AML-193 (cell line): ENCODE data around the gene SEPTIN1.

Experiments
- DNase-seq, 2 experiments: peaks; one replicate each; lab custom pipeline; 2025; lab: John Stamatoyannopoulos, UW

Gene SEPTIN1

DNA sequence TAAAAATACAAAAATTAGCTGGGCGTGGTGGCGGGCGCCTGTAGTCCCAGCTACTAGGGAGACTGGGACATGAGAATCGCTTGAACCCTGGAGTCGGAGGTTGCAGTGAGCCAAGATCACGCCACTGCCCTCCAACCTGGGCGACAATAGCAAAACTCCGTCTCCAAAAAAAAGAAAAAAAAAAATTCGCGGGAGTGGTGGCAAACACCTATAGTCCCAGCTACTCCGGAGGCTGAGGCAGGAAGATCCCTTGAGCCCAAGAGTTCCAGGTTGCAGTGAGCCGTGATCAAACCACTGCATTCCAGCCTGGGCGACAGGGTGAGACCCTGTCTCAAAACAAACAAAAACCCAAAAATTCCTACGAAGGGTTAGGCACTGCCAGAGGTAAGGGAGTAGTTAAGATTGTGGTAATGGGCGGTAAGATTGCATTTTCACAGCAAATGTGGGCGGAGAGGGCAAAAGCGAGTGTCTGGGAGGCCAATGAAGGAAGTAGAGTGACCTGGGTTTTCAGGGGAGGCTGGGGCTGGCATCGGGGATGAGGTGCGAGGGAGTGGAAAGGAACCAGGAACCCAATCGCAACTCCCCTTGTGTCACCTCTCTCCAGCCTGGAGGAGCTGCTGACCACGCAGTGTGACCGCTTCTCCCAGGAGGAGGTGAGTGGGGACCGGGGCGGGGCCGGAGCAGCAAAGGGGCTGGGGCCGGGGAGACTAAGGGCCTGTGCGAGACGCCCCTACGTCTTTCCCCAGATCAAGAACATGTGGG is 5.1 kb downstream of the SEPTIN1 start:
- DNase-seq: peak; percentile 65 to 80

DNA sequence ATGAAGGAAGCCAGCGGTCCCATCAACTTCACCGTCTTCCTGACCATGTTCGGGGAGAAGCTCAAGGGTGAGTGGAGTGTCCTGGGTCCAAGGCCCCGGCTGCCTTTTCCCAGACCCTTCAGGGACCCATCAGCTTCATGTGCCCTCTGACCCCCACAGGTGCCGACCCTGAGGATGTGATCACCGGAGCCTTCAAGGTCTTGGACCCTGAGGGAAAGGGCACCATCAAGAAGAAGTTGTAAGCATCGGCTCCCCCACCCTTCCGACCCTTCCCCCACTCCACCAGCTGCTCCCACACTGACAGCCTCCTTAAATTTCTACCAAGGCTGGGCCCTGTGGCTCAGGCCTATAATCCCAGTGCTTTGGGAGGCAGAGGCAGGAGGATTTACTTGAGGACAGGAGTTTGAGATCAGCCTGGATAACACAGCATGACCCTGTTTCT is 5.9 kb downstream of the SEPTIN1 start:
- DNase-seq: no peak

DNA sequence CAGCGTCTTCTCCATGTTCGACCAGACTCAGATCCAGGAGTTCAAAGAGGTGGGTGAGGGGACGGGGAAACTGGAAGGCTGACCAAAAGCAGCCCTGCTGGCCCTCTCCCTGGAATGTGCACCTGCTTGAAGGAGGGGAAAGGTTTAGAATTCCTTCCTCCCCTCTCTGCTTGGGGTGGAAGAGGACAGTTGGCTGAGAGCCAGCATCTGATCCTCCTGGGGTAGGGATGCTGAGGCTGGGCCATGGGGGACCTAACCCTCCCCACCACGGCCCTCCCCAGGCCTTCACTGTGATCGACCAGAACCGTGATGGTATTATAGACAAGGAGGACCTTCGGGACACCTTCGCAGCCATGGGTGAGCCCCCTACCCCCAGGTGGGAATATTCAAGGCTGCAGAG is 6.5 kb downstream of the SEPTIN1 start:
- no peak for DNase-seq

DNA sequence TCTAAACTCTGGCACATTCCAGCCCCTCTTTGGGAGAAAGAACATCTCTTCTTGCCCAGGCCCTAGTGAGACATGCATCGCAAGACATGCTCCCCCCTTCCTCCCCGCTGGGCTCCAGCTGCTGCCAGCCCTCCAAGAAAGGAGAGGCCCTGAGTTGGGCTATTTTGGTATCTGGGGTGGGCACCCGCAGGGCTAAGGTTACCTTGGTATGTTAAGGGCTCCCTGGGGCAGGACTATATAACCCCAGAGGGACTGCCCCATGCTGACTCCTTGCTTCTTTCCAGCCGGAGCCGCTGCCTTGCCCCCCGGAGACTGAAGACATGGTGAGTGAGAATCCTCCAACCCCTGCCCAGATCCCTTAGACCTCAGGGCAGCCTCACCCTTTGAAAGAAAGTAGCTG is 7.8 kb downstream of the SEPTIN1 start, which contains the start of gene MYL11:
TSS of gene MYL11 (plus strand) at position 265 of the 400 bp plus-strand sequence. CDS start at position 321, 56 bp downstream.
- DNase-seq: no peak

DNA sequence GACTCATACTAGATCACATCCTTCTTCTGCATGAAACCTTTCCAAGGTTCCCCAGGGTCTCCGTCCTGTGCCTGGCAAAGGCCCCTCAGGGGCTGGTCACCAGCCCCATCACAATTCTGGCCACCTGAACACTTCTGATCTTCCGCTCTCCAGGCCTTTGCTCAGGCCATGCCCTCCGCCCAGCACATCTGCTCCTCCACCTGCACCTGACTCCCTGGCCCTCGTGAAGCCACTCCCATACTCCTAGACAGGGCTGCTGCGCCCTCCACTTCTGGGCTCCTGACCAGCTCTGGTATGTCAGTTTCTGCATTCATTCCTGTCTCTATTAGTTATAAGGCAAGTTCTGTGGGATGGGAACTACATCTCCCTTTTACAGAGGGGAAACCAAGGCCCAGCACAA is 9.6 kb downstream of the SEPTIN1 start:
- no peak for DNase-seq

DNA sequence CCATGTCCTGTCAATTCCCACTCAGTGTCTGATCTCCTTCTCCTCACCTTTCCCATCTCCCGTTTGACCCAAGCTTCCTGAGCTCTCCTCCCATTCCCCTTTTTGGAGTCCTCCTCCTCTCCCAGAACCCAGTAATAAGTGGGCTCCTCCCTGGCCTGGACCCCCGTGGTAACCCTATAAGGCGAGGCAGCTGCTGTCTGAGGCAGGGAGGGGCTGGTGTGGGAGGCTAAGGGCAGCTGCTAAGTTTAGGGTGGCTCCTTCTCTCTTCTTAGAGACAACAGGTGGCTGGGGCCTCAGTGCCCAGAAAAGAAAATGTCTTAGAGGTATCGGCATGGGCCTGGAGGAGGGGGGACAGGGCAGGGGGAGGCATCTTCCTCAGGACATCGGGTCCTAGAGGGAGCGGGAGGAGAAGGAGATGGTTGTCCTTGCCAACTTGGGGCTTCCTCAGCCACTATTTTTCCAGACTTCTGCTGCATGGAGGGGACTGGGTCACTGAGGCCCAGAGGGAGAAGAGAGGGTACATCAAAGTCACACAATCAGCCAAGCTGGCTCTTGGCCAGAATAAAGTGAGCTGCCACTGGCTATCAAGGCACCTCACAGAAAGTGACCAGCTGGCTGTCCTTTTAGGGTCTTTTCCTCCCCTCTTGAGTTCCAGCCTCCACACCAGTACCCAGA is 10.2 kb downstream of the SEPTIN1 start:
- DNase-seq: no peak

DNA sequence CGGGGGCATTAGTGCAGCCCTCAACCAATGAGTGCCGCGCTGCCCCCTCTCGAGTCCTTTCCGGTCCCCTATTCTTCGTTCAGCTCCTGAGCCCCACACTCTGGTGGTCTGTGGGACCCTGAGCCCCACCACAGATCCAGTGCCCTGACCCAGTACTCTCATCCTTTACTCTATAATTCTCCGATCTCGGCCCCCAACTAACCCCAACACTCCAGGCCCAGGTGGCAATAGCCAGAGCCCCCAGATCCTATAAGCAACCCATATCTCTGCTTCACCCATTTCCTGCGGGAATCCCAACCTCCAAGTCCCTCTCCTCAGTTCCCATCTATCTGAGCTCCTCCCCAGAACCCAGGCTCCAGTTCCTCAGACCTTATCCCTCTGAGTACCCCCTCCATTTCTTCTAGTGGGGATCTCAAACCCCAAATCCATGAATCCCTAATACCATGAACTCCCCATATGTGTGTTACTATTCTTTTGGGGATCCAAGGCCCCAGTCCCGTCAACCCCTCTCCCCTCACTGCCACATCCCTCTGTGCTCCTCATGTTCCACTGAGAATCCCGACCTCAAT is 11.0 kb downstream of the SEPTIN1 start:
- no peak for DNase-seq

DNA sequence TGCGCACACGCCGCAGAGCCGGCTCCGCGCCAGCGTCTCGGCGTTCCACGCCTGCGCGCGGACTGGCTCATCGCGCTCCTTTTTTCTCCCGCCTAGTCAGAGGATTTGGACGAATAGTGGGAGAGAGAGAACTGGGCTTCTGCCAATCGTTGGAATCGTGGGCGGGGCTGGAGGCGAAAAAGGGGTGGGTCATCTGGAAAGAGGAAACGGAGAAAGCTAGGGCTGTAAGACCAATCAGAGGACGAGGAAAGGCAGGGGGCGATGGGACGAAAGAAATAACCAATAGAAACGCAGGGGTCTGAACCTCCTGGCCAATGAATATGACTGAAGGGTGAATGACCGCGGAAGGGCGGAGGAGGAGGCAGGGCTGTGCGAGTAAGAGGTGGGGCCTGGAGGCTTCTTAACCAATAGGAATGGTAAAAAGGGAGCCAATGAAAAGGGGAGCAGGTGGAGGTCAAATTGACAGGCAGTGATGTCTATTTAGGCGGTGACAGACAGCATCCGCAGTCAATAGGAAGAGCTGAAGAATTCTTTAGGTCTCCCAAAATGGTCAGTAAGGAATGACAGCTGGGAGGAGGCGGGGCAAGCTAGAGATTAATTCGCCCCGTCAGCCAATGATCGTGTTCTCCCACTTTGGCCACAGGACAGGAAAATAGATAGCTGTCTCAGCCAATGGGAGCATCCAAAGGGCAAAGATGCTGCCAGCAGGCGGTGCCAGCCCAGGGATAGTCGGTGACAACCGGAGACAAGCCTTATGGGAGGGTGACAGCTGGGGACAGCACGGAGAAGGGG is 11.7 kb downstream of the SEPTIN1 start, which contains the start of gene TBC1D10B:
TSS of gene TBC1D10B (minus strand) at position 39 of the 792 bp plus-strand sequence. CDS start 311 bp downstream, outside the sequence.
- DNase-seq: peak; percentile 100

DNA sequence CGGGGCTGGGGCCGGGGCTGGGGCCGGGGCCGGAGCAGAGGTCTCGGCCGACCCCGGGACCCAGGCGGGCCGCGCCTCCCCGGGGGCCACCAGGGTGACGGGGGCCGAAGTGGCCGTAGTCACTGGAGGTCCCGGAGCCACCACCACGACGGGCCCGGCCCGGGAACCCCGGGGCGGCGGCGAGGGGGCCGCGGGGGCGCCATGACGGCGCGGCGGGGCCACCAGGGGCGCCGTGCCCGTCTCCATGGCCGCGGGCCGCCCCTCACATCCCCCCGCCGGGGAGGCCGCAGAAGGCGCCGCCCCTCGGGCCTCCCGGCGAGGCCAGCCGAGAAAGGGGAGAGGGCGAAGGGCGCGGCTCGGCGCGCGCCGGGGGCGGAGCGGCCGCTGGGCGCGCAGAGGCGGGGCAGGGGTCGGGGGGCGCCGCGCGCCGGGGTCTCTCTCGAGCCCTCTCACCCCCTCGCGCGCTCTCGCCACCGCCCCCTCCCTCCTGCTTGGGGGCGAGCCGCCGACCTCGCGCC is 12.4 kb downstream of the SEPTIN1 start:
- DNase-seq: no peak

DNA sequence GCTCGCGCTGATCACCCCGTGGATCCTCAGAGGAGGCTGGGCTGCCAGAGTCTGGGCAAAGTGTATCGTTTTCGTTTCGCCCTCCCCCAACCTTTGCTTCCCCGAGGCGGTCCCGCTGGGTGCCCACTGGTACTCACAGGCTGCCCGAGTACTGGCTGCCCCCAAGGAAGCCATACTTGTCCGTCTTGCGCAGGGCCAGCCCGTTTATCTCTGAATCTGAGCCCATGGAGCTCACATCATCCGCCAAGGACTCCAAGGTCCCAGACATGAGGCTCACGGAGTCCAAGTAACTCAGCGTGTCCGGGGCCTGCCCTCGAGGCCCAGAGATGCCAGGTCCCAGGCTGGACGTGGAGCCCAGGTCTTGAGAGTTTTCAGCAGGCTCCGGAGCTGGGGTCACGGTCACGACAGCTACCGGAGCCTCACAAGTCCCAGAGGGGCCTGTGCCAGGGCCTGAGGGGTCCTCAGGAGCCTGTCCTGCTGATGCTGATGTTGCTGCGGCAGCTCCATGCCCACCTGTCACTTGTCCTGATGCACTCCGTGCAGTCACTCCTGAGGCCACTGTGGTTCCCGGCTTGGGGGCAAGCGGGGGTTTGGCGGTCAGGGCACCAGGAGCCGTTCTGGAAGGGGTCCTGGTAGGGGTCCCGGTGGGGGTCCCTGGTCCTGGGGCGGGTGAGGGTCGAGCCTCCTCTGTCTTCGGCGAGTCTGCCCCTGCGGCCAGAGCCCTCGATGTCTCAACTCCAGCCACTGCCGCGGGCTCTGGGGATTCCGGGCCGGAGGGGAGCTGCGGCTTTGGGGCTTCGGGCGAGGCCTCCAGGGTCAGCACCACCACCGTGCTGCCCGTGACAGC is 13.0 kb downstream of the SEPTIN1 start:
- DNase-seq: no peak

DNA sequence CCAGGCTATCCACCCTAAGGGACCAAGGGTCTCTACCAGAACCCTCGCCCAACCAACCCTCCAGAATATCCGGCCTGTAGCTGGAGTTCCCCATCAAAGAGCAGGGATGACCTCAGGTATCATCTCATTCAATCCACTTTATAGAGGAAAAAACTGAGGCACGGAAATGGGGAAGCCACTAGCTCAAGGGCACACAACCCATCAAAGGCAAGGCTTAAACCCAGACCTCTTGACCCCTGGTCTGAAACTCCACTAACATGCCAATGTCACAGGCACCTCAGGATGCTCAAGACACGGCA is 13.6 kb downstream of the SEPTIN1 start:
- DNase-seq: no peak

DNA sequence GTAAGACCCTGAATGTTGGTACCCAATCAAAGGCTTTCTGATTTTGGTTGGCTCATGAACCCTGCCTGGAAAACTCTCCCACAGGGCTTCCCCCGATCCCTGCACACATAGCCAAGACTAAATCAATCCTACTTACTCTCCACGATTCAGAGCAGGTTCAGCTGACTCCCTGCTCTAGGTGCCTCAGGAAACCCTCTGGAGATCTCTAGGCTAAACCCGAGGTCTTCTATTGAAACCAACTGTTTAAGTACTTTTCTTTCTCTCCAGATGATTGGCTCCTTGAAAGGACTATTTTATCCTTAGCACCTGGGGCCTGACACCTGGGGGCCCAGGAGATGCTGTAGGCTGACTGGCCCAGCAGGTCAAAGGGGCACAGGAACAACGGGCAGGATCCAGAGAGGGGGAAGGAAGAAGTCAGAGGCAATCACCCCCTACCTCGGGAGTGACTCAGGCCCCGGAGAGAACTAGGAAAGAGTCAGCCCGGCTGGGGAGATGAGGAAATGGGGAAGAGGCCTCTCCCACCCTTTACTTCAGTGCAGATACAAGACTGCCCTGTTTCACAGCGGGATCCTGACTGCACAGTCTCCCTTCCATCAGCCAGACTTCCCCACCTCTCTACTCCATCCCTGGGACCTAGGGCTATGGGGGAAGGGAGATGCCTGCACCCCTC is 14.1 kb downstream of the SEPTIN1 start:
- DNase-seq: peak; percentile 59 to 60

DNA sequence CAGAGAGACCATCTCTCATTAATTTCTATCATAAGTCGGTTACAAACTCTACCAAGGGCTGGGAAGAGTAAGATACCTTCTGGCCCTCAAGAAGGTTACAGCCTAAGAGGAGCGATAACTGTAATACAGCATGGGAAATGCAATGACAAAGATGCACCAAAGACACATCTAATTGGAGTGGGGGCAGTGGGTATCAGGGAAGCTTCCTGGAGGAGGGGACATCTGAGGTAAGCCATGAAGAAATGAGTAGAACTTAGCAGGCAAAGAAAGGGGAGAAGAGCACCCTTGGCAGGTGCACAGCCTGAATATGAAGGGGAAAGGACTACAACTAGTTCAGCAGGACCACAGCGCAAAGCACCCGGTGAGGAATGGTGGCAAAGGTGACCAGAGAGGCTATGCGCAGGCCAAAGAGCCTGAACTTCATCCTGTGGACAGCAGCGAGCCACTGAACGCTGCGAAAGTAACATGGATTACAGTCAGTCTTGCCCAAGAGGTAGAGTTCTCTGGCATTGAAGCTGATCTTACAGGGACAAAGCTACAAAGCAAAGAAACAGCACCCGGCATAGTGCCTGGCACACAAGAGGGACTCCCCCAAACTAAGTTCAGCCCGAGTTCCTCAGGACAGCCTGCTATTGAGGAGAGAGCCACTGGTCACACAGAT is 14.9 kb downstream of the SEPTIN1 start:
- DNase-seq: no peak

DNA sequence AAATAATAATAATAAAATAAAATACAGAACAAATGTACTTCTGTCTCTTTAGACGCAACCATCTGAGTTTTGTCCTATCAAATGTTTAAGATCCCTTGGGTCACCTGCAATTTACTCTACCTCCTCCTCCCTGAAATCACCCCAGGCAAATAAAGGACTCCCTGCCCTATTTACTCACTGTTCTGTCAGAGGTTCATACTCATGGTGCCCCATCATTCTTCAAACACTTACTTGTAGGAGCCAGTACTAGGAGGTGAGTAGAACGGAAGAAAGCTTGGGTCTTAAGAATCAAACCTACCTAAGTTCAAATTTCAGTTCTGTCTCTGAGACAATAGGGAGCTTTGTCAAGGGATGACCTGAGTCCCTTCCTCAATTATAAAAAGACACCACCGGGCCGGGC is 15.8 kb downstream of the SEPTIN1 start:
- DNase-seq: no peak

DNA sequence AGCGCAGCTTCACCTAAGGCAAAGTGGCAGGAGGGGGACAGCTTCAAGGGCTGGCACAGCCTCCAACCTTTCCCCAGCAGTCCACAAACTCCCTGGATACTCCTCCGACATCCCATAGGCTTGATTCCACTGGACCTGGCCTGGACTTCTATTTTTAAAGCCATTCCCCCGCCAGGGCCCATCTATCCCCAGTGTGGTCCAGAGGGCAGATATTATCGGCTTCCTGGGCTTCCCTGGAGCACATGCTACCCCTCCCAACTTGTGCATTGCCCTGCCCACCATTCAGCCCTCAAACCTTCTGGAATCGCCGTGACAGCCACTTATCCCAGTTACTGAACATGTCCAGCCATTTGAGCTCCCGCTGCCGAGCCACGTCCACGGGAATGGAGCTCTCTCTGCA is 17.2 kb downstream of the SEPTIN1 start:
- no peak for DNase-seq

DNA sequence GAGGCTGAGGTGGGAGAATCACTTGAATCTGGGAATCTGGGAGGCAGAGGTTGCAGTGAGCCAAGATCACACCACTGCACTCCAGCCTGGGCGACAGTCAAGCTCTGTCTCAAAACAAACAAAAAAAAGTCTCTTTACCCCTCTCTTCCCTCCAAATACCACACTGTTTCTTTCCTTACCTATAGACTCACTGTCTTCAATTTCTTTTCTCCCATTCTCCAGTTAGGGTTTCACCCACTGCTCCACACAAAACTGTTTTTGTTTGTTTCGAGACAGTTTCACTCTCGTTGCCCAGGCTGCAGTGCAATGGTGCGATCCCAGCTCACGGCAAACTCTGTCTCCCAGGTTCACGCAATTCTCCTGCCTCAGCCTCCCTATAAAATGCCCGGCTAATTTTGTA is 21.2 kb downstream of the SEPTIN1 start:
- no peak for DNase-seq

DNA sequence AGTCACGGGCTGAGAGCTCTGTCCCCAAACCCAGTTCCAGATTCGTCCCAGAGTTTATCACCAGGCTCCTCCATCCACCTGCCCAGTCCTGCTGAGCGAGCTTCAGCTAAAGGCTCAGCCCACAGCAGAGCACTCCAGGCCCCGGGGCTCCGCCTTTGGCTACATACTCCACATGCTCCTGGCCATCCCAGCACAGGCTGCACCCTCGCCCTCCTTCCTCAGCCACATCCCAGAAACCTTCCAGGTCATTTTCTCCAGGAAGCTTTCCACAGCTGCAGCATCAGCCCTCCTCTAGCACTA is 22.5 kb downstream of the SEPTIN1 start:
- DNase-seq: no peak

DNA sequence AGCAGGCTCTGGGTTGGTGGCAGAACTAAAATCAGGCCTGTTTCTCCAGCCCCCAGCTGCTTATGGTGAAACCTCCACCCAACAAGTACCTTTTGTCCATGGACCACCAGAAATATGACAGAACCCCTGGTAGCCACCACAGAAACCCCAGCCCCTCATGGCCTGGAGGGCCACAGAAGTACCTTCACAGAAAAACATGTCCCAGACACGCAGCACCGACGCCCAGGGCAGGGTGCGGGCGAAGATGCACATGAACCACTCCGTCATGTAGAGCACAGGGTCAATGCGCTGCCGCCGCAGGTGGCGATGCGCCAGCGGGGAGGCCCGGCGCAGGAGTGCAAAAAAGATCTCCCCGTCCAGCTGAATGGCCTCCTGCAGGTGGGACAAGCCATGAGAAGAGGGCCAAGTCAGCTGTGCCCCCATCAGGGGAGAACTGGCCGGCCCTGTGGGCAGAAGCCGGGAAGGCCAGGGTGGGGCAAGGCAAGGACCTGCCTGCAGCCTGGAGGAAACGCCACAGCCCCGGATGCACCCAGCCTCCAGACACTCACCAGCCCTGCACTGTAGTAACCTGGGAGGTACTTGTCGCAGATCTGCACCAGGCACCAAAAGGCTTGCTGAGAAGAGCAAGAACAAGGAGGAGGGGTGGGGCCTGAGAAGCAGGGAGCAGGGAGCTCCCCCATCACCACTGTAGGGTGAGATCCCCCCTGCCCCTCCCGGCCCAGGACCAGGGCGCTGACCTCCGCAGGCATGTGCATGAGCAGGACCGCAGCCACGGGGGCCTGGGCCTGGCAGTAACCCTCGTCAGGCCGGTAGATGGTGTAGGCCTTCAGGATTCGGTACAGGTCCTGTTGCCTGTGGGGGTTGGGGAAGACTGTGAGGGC is 23.1 kb downstream of the SEPTIN1 start:
- no peak for DNase-seq

DNA sequence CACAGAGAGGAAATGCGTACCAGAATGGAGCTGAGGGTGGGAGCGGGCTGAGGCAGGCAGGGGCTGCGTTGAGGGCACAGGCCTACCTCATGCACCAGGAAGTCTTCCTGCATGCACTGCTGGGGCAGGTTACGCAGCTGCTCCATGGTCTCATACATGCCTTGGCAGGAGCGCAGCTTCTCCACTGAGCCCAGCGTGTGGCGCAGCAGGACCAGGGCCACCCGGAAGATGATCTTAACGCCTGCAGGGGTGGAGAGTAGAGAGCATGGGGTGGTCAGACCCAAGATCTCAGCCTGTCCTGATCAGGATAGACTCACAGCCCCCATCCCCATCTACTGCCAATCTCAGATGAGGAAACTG is 23.8 kb downstream of the SEPTIN1 start:
- DNase-seq: no peak
